ENCODE data around the gene MAT2B.

MAT2B gene

GRCh38 chr5:163505368-163506094, at the start of gene MAT2B:
MAT2B (plus strand) TSS chr5:163505619; CDS start chr5:163505687, 68 bp downstream.
- peak; percentile 73 for FAIRE-seq

- no peak for FAIRE-seq
These were observed 49.3 kb upstream of the MAT2B start for GRCh38 chr5:163456029-163456589.

- no peak for FAIRE-seq
These were observed 48.6 kb upstream of the MAT2B start for GRCh38 chr5:163456840-163457239.

GRCh38 chr5:163458778-163459385, 46.5 kb upstream of the MAT2B start:
- no peak for FAIRE-seq

GRCh38 chr5:163459462-163459818, 46.0 kb upstream of the MAT2B start:
- FAIRE-seq: no peak

GRCh38 chr5:163459819-163460561, 45.4 kb upstream of the MAT2B start, which contains the start of gene NUDCD2:
NUDCD2 (minus strand) TSS chr5:163460102; CDS start chr5:163460050, 52 bp downstream.
- no peak for FAIRE-seq

GRCh38 chr5:163460562-163461171, 44.8 kb upstream of the MAT2B start, which contains the start of gene HMMR:
HMMR (plus strand) TSS chr5:163460632; CDS start chr5:163460693, 61 bp downstream.
- no peak for FAIRE-seq

GRCh38 chr5:163463063-163463435, 42.4 kb upstream of the MAT2B start:
- FAIRE-seq: no peak

- no peak for FAIRE-seq
These were observed 37.7 kb upstream of the MAT2B start for GRCh38 chr5:163467682-163468081.

GRCh38 chr5:163473635-163474243, 31.7 kb upstream of the MAT2B start:
- peak; percentile 17 for FAIRE-seq

- FAIRE-seq: no peak
These were observed 30.0 kb upstream of the MAT2B start for GRCh38 chr5:163475411-163475810.

GRCh38 chr5:163478126-163478981, 27.1 kb upstream of the MAT2B start:
- FAIRE-seq: no peak

- no peak for FAIRE-seq
These were observed 26.5 kb upstream of the MAT2B start for GRCh38 chr5:163478982-163479271.

GRCh38 chr5:163489055-163489744, 16.2 kb upstream of the MAT2B start:
- FAIRE-seq: no peak

- no peak for FAIRE-seq
These were observed 15.7 kb upstream of the MAT2B start for GRCh38 chr5:163489745-163490075.

GRCh38 chr5:163496286-163496685, 9.1 kb upstream of the MAT2B start:
- no peak for FAIRE-seq

GRCh38 chr5:163497315-163497714, 8.1 kb upstream of the MAT2B start:
- FAIRE-seq: no peak

- FAIRE-seq: no peak
These were observed 6.5 kb upstream of the MAT2B start for GRCh38 chr5:163498886-163499285.

- no peak for FAIRE-seq
These were observed 2.9 kb upstream of the MAT2B start for GRCh38 chr5:163502521-163502920.

- no peak for FAIRE-seq
These were observed 2.0 kb upstream of the MAT2B start for GRCh38 chr5:163503106-163504078.
